ENCODE results near the gene CYP11A1. TPM values are rescaled to one million over a fixed set of nuclear protein-coding genes. Genes with fewer than 3 reads are reported as not detected.
A peak's percentile ranks its signal among the peaks of the same experiment; 100 is the strongest.

The CYP11A1 gene
- total and polyA plus RNA-seq, 10 of the 15 experiments (the other 5 are each of a cell fraction or from before 2014, with no cell fraction given), result 0.11 to 1.2 (median 0.23) TPM; not detected in 5

- TF ChIP-seq IRF3 (IDR thresholded peaks at IDR 0.05), result no peak
These were observed 74.2 kb downstream of the CYP11A1 start (continued) for GRCh38 chr15:74293021-74293810.

- peak; percentile 93 for FAIRE-seq
- ChIA-PET POLR2A (interaction anchor here (0.6 kb wide), 1 partner anchor 601 kb away, joined by 3 read pairs; no protein-coding TSS in a partner anchor), CTCF (interaction anchor here (1.4 kb wide), 2 partner anchors 29 to 319 kb away, joined by 3 to 6 read pairs; no protein-coding TSS in a partner anchor), RAD21 (ENCODE audit: unreplicated experiment) (interaction anchor here (1.4 kb wide), 1 partner anchor 16 kb away, joined by 3 read pairs; no protein-coding TSS in a partner anchor), SMC1A (ENCODE audit: uncharacterized antibody, unreplicated experiment) (interaction anchor here (0.6 to 1.0 kb wide), 2 partner anchors 32 to 162 kb away, joined by 3 read pairs; no protein-coding TSS in a partner anchor)
- no peaks in the 10 kb centered on the region for H3K79me2 ChIP-seq (ENCODE audit: control insufficient read depth, insufficient read depth, low read length)
- H3K9ac ChIP-seq (ENCODE audit: control insufficient read depth, insufficient read depth, low read length), result no peak overlapping the region
- in situ Hi-C loops (cut with MboI) (no loop called here), intact Hi-C loops (cut with micrococcal nuclease; ENCODE audit: unreplicated experiment) (no loop called here)
- no peak overlapping the region for H2AFZ ChIP-seq (ENCODE audit: control insufficient read depth, low read depth, low read length)
- peak; percentile 94 for ATAC-seq
- H3K27me3 ChIP-seq (replicated peaks in 1 of 2; ENCODE audit: control insufficient read depth in 2 of 2, insufficient read depth in 2 of 2, low read length in 1 of 2), result no peaks in the 10 kb centered on the region; a peak in 1 of 4 replicates
- BruUV-seq (replicated peaks), result no TSS peak
- no peak for DNase-seq (ENCODE audit: low read depth, low spot score)
- H4K20me1 ChIP-seq (ENCODE audit: control insufficient read depth, insufficient read depth), result no peaks in the 10 kb centered on the region
- WGBS (ENCODE audit: insufficient coverage, insufficient replicate concordance, low lambda C conversion rate, missing lambda C conversion rate), result 18% methylated on average over 20 of the region's 20 CpGs
- H3K4me3 ChIP-seq, result no peak overlapping the region
- H3K36me3 ChIP-seq (ENCODE audit: control insufficient read depth in 2 of 2, insufficient read depth in 2 of 2, low read length in 1 of 2), result no peaks in the 10 kb centered on the region
- H3K27ac ChIP-seq (ENCODE audit: control insufficient read depth, insufficient read depth), result no peak overlapping the region; the same call in 1 of the 2 replicates
- peaks cover 7% of the 10 kb centered on the region for H3K4me1 ChIP-seq (ENCODE audit: control insufficient read depth, insufficient read depth, low read length)
- no peaks in the 10 kb centered on the region for H3K9me3 ChIP-seq (replicated peaks; ENCODE audit: control insufficient read depth, insufficient read depth, low read length)
- H3K4me2 ChIP-seq (ENCODE audit: control insufficient read depth, insufficient read depth), result no peak overlapping the region; the same call in 1 of the 2 replicates
- TF ChIP-seq MTA3 (IDR thresholded peaks at IDR 0.05; ENCODE audit: borderline replicate concordance, low read length) (no peak), BCL3 (IDR thresholded peaks at IDR 0.05; ENCODE audit: borderline replicate concordance, insufficient read depth, low read depth, low read length, poor library complexity, severe bottlenecking) (no peak), CUX1 (IDR thresholded peaks at IDR 0.05; ENCODE audit: insufficient replicate concordance, low read depth, low read length) (no peak), EZH2 (IDR thresholded peaks at IDR 0.05; ENCODE audit: borderline replicate concordance, control insufficient read depth, low read depth, low read length) (no peak), CREB1 (IDR thresholded peaks at IDR 0.05; ENCODE audit: low read depth) (0 out of 2 replicates have a peak, but pooled peaks have one; percentile 10), CBX5 (IDR thresholded peaks at IDR 0.05; ENCODE audit: low read depth) (no peak), STAT3 (IDR thresholded peaks at IDR 0.05; ENCODE audit: low read depth, low read length) (no peak), NFXL1 (IDR thresholded peaks at IDR 0.05; ENCODE audit: borderline replicate concordance) (no peak), RUNX3 (IDR thresholded peaks at IDR 0.05; ENCODE audit: low read length) (no peak)
These were observed 76.1 kb downstream of the CYP11A1 start for GRCh38 chr15:74291101-74292071.
